GM12878 (cell line): ENCODE measurements around the gene NBPF26. TPM values are rescaled to one million over a fixed set of nuclear protein-coding genes. Genes with fewer than 3 reads are reported as not detected.
"Not testable (repeated sequence)": the region's sequence is repeated elsewhere in the genome, so short reads cannot be mapped to it uniquely, and the experiment has no call there.

Experiments
- ATAC-seq: fragments of 200-7000 bp; cut with Tn5 transposase; 3 replicates; pipeline ENCODE4 v1.9.1; 2020; ENCODE audit warnings: mild to moderate bottlenecking, moderate library complexity
- BruUV-seq: library from RNA; stranded (reverse); fragments of 400-500 nt; replicated peaks from 2 replicates; lab custom pipeline; 2021; lab: Mats Ljungman, UMichigan
- CTCF ChIA-PET: fragments of 300-600 bp; sonication (Branson Sonifier 250); formaldehyde crosslinking; extraction: SDS; loops from one replicate; lab custom pipeline; 2021; ENCODE audit warnings: inconsistent platforms; lab: Yijun Ruan, JAX
- POLR2A ChIA-PET: fragments of 350-600 bp; formaldehyde crosslinking; extraction: SDS; loops from one replicate; lab custom pipeline; 2021; ENCODE audit warnings: inconsistent platforms; lab: Charles Lee
- RAD21 ChIA-PET: fragments of 300-600 bp; sonication (Branson Sonifier 250); formaldehyde crosslinking; loops from one replicate; lab custom pipeline; 2023; ENCODE audit warnings: antibody characterized with exemption; ENCODE audit not compliant: unreplicated experiment; lab: Charles Lee
- SMC1A ChIA-PET: fragments of 300-600 bp; sonication (Branson Sonifier 250); formaldehyde crosslinking; loops from one replicate; lab custom pipeline; 2023; ENCODE audit not compliant: unreplicated experiment, uncharacterized antibody; lab: Charles Lee
- DNase-seq: peaks from one replicate; pipeline ENCODE4 v3.0.0-alpha.2; 2011; ENCODE audit warnings: low read depth, low spot score
- FAIRE-seq: peaks from 3 replicates; lab custom pipeline; 2011; peaks lifted over from hg19 to GRCh38; lab: Jason Lieb, UNC
- H2AFZ ChIP-seq: 2 replicates; pipeline ENCODE4 v1.6.0; 2011; ENCODE audit warnings: low read depth, low read length, control low read depth; ENCODE audit not compliant: control insufficient read depth
- H3K27ac ChIP-seq: 2 replicates; pipeline ENCODE4 v1.5.1; 2011; ENCODE audit warnings: control low read depth; ENCODE audit not compliant: control insufficient read depth, insufficient read depth
- H3K27me3 ChIP-seq, 2 experiments: replicated peaks in 1 of 2; 2 replicates each; pipeline versions ENCODE4 v1.6.0 to v1.6.1; 2011; ENCODE audit warnings: low read length in 1 of 2; ENCODE audit not compliant: control insufficient read depth in 2 of 2, insufficient read depth in 2 of 2
- H3K36me3 ChIP-seq, 2 experiments: 2 replicates each; pipeline ENCODE4 v1.5.1; 2011; ENCODE audit warnings: low read length in 1 of 2; ENCODE audit not compliant: control insufficient read depth in 2 of 2, insufficient read depth in 2 of 2
- H3K4me1 ChIP-seq: 2 replicates; pipeline ENCODE4 v1.6.1; 2011; ENCODE audit warnings: mild to moderate bottlenecking, low read length, moderate library complexity, mixed read lengths; ENCODE audit not compliant: control insufficient read depth, insufficient read depth
- H3K4me2 ChIP-seq: 2 replicates; pipeline ENCODE4 v1.6.0; 2011; ENCODE audit warnings: control low read depth; ENCODE audit not compliant: control insufficient read depth, insufficient read depth
- H3K4me3 ChIP-seq: fragments of 200-600 bp; sonication (generic); 2 replicates; pipeline ENCODE4 v1.5.1; 2016
- H3K79me2 ChIP-seq: 2 replicates; pipeline ENCODE4 v1.6.0; 2011; ENCODE audit warnings: low read length; ENCODE audit not compliant: control insufficient read depth, insufficient read depth
- H3K9ac ChIP-seq: 2 replicates; pipeline ENCODE4 v1.8.0; 2011; ENCODE audit warnings: low read length, control low read depth, mixed read lengths; ENCODE audit not compliant: control insufficient read depth, insufficient read depth
- H3K9me3 ChIP-seq: replicated peaks from 3 replicates; pipeline ENCODE4 v1.5.1; 2011; ENCODE audit warnings: mild to moderate bottlenecking, low read length; ENCODE audit not compliant: control insufficient read depth, insufficient read depth
- H4K20me1 ChIP-seq: 2 replicates; pipeline ENCODE4 v1.6.0; 2011; ENCODE audit not compliant: control insufficient read depth, insufficient read depth
- ATF7 ChIP-seq: fragments of 450-650 bp; IDR thresholded peaks from 2 replicates; pipeline ENCODE4 v1.6.1; 2016; ENCODE audit warnings: low read depth, mild to moderate bottlenecking
- CREB1 ChIP-seq: IDR thresholded peaks from 2 replicates; pipeline ENCODE4 v1.6.1; 2012; ENCODE audit warnings: low read depth, mild to moderate bottlenecking, inconsistent platforms
- EP300 ChIP-seq, 2 experiments: fragments of 150-350 bp in 1 of 2; IDR thresholded peaks; 2 replicates each; pipeline ENCODE4 v1.6.1; 2011 to 2012; ENCODE audit warnings: low read depth in 2 of 2, low read length in 2 of 2, borderline replicate concordance in 1 of 2, improper control_type of control experiment in 1 of 2, inconsistent platforms in 1 of 2; ENCODE audit not compliant: control insufficient read depth in 1 of 2
- IKZF1 ChIP-seq: fragments of 450-650 bp; conservative IDR thresholded peaks from 2 replicates; pipeline ENCODE4 v1.6.1; 2017; ENCODE audit warnings: antibody characterized with exemption, mild to moderate bottlenecking
- NBN ChIP-seq: fragments of 450-650 bp; IDR thresholded peaks from 2 replicates; pipeline ENCODE4 v1.6.1; 2016
- RAD21 ChIP-seq: IDR thresholded peaks from 2 replicates; pipeline ENCODE4 v1.6.1; 2011; ENCODE audit warnings: mild to moderate bottlenecking, low read depth, low read length, moderate library complexity; ENCODE audit not compliant: insufficient read depth
- SREBF2 ChIP-seq: IDR thresholded peaks from 2 replicates; pipeline ENCODE4 v1.6.1; 2012; ENCODE audit warnings: mild to moderate bottlenecking, low read length
- WGBS: methylation state at CpG from one replicate; pipeline ENCODE4 v1.1.6; 2016; ENCODE audit warnings: low lambda C conversion rate; ENCODE audit not compliant: insufficient replicate concordance, insufficient coverage; ENCODE audit errors: missing lambda C conversion rate; 5-methylcytosine and 5-hydroxymethylcytosine counted together
- in situ Hi-C: fragments of 300-500 bp; cut with MboI; formaldehyde crosslinking; loops from 9 replicates; pipeline ENCODE4 v1.14.3; 2018; ENCODE audit warnings: mixed read lengths
- intact Hi-C: fragments of 100-400 bp; cut with micrococcal nuclease; formaldehyde crosslinking; loops from one replicate; pipeline ENCODE4 v1.14.2; 2022; ENCODE audit not compliant: unreplicated experiment
- polyA plus RNA-seq, 11 experiments: library from polyadenylated mRNA; depleted of rRNA in 4 of 11; unstranded in 6 of 11; stranded (reverse) in 5 of 11; fragments of >200 nt; fragmentation: Nextera tagmentation in 4 of 11; fragmentation: Illumina TruSeq in 1 of 11; extraction: Ambion mirVana in 4 of 11; extraction: Trizol in 1 of 11; gene quantifications; 1 replicate in 1 of 11; 2 replicates in 10 of 11; pipeline versions ENCODE4 v1.2.1 to v1.2.3, GENCODE V29; 2011 to 2016; ENCODE audit warnings: inconsistent platforms in 2 of 11, missing spikeins in 2 of 11, low read depth in 1 of 11
- total RNA-seq, 4 experiments: library from RNA; depleted of rRNA in 3 of 4; stranded (reverse); fragments of >200 nt in 3 of 4; fragmentation: Illumina TruSeq in 1 of 4; extraction: Trizol in 1 of 4; gene quantifications; 2 replicates each; pipeline versions ENCODE4 v1.2.1 to v1.2.3, GENCODE V29; 2013 to 2021
- TF ChIP-seq, protein P1 (sequence below): fragments of 450-650 bp; IDR thresholded peaks from 2 replicates; pipeline ENCODE4 v1.6.1; 2016; ENCODE audit warnings: mild to moderate bottlenecking
- TF ChIP-seq, protein P2 (sequence below): fragments of 450-650 bp; IDR thresholded peaks from 2 replicates; pipeline ENCODE4 v1.6.1; 2017; ENCODE audit warnings: low read depth, mild to moderate bottlenecking, moderate library complexity
- TF ChIP-seq, protein P3 (sequence below): IDR thresholded peaks from 2 replicates; pipeline ENCODE4 v1.6.1; 2011; ENCODE audit warnings: mild to moderate bottlenecking, low read depth, low read length, moderate library complexity; ENCODE audit not compliant: insufficient replicate concordance

The NBPF26 gene
- total and polyA plus RNA-seq, 10 of the 15 experiments (the other 5 are each of a cell fraction or from before 2014, with no cell fraction given): 0.21 to 10.7 (median 4.1) TPM

DNA sequence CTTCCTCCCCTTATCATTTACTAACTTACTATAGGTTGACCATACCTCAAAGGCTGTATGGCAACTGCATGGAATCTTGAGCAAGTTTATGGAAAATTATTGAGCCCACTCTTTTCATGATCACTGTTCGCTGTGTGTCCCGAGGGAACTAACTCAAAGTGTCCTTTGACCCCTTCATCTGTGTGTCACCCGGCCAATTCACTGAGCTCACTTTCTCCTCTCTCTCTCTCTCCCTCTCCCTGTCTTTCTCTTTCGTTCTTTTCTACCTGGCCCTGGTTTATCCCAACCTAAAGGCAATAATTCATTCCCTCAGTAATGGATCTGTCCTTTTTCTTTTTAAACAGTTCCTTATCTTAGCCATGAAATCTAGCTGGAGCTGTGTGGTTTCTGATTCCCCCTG, 102.9 kb downstream of the NBPF26 start:
- H3K9ac ChIP-seq, H3K36me3 ChIP-seq, FAIRE-seq, H3K27me3 ChIP-seq, H3K27ac ChIP-seq, BruUV-seq, intact Hi-C loops, POLR2A ChIA-PET, CTCF ChIA-PET, H4K20me1 ChIP-seq, in situ Hi-C loops, H2AFZ ChIP-seq, ATAC-seq, H3K9me3 ChIP-seq, H3K4me3 ChIP-seq, RAD21 ChIA-PET, H3K4me2 ChIP-seq, SMC1A ChIA-PET, DNase-seq, H3K79me2 ChIP-seq, H3K4me1 ChIP-seq: not testable (repeated sequence)
- WGBS: no CpG with 5 or more reads among the region's 4 CpGs

DNA sequence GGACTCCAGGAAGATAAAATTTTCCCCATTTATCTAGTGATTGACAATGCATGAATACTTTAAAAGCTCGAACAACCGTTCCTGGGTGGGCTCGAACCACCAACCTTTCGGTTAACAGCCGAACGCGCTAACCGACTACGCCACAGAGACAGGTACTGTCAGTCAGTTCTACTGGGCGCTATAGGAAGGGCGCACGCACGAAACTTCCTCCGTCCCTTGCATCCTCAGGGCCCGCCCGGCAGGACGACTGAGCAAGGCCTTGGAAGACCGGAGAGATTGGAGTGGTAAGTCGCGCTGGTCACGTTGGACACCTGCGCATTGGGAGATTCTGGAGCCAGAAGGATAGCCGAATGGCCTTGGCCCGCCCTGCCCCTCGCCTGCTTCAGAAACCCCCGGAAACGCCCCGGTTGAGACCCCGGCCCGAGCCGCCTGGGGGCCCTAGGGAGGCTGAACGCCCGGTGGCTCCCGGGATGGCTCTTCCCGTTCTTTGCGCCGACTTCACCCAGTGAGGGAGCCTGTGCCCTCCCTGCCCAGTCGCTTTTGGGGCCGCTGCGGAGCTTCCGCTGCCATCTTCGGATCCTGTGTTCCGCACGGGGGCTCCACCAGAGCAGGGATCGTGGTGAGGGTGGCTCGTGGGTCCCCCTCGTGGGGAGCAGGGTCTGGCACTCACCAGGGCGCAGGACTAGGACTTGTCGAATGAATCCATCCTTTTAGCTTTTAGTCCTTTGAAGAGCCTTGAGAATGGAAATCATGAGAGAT, 120.6 kb downstream of the NBPF26 start:
- peak overlapping the region; percentile 74 for H2AFZ ChIP-seq
- H3K4me2 ChIP-seq, SMC1A ChIA-PET, H3K79me2 ChIP-seq, H3K27me3 ChIP-seq, H3K4me1 ChIP-seq, intact Hi-C loops, ATAC-seq, CTCF ChIA-PET, H4K20me1 ChIP-seq, H3K9me3 ChIP-seq, in situ Hi-C loops, H3K27ac ChIP-seq, POLR2A ChIA-PET, RAD21 ChIA-PET, FAIRE-seq, BruUV-seq, H3K36me3 ChIP-seq: not testable (repeated sequence)
- peak overlapping the region; percentile 47; the same call in 1 of the 2 replicates for H3K9ac ChIP-seq
- H3K4me3 ChIP-seq: peak overlapping the region; percentile 51
- peak; percentile 78 for DNase-seq
- WGBS: under 1% methylated on average over 37 of the region's 49 CpGs
- TF ChIP-seq ATF7 (0 out of 2 replicates have a peak, but pooled peaks have one; percentile 17), IKZF1 (peak; percentile 52; the same call in 1 of the 2 replicates), EP300 (IDR thresholded peaks at IDR 0.05; ENCODE audit: borderline replicate concordance in 1 of 2, control insufficient read depth in 1 of 2, low read depth in 2 of 2, low read length in 2 of 2) (peak in 1 of 2 experiments; percentile 40; a peak in 1 of 4 replicates), CREB1 (0 out of 2 replicates have a peak, but pooled peaks have one; percentile 25), RAD21 (peak; percentile 26; the same call in 1 of the 2 replicates), NBN (0 out of 2 replicates have a peak, but pooled peaks have one; percentile 21), SREBF2 (peak; percentile 90)
- TF ChIP-seq, protein P1, sequence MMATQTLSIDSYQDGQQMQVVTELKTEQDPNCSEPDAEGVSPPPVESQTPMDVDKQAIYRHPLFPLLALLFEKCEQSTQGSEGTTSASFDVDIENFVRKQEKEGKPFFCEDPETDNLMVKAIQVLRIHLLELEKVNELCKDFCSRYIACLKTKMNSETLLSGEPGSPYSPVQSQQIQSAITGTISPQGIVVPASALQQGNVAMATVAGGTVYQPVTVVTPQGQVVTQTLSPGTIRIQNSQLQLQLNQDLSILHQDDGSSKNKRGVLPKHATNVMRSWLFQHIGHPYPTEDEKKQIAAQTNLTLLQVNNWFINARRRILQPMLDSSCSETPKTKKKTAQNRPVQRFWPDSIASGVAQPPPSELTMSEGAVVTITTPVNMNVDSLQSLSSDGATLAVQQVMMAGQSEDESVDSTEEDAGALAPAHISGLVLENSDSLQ: peak; percentile 77
- TF ChIP-seq, protein P2, sequence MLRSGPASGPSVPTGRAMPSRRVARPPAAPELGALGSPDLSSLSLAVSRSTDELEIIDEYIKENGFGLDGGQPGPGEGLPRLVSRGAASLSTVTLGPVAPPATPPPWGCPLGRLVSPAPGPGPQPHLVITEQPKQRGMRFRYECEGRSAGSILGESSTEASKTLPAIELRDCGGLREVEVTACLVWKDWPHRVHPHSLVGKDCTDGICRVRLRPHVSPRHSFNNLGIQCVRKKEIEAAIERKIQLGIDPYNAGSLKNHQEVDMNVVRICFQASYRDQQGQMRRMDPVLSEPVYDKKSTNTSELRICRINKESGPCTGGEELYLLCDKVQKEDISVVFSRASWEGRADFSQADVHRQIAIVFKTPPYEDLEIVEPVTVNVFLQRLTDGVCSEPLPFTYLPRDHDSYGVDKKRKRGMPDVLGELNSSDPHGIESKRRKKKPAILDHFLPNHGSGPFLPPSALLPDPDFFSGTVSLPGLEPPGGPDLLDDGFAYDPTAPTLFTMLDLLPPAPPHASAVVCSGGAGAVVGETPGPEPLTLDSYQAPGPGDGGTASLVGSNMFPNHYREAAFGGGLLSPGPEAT: 0 out of 2 replicates have a peak, but pooled peaks have one; percentile 35
- TF ChIP-seq, protein P3, sequence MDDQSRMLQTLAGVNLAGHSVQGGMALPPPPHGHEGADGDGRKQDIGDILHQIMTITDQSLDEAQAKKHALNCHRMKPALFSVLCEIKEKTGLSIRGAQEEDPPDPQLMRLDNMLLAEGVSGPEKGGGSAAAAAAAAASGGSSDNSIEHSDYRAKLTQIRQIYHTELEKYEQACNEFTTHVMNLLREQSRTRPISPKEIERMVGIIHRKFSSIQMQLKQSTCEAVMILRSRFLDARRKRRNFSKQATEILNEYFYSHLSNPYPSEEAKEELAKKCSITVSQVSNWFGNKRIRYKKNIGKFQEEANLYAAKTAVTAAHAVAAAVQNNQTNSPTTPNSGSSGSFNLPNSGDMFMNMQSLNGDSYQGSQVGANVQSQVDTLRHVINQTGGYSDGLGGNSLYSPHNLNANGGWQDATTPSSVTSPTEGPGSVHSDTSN: peak; percentile 27
